ENCODE data around the gene ERGIC1. TPM values are rescaled to one million over a fixed set of nuclear protein-coding genes. Genes with fewer than 3 reads are reported as not detected.

ERGIC1 gene
- total and polyA plus RNA-seq, 2 of the 13 experiments (the other 11 are each of a cell fraction or from before 2014, with no cell fraction given): 78.5 to 184 TPM

DNA sequence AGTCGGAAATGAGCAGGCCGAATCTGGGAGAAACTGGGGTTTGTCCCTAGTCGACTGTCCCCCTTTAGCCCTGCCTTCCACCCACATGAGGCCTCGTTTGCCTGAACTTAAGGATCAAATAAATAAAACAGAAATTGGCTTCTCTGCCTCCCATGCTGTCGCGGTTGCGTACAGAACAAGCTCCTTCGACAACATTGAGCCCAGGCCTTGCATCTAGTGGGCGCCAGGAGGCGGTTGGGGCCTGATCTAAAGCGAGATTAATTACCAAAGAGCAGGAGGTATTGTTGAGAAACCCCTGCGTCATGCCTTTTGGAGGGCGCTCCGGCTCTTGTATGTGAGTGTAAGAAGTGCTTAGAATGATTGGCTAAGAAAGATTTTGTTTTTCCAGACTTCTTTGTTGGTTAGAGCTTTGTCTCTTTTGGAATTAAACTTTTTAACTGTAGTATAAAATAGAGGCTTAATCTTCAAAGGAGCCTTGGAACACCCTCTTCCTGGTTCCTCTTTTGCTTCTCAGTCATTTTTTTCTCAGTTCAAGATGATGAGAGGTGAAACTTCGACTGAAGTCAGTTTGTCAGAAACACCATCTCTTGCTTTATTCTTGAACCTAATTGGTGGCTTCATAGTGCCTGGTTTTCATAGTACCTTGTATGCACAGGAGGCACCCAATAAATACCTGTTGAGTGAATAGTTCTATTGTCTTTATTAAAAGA lies 150.3 kb downstream of the ERGIC1 start (continued):
- 0 out of 2 replicates have a peak, but pooled peaks have one; percentile 2 for TF ChIP-seq ZNF260 (CRISPR knock-in tag; IDR thresholded peaks at IDR 0.05; ENCODE audit: borderline replicate concordance, low read depth)
- TF ChIP-seq, protein P1, sequence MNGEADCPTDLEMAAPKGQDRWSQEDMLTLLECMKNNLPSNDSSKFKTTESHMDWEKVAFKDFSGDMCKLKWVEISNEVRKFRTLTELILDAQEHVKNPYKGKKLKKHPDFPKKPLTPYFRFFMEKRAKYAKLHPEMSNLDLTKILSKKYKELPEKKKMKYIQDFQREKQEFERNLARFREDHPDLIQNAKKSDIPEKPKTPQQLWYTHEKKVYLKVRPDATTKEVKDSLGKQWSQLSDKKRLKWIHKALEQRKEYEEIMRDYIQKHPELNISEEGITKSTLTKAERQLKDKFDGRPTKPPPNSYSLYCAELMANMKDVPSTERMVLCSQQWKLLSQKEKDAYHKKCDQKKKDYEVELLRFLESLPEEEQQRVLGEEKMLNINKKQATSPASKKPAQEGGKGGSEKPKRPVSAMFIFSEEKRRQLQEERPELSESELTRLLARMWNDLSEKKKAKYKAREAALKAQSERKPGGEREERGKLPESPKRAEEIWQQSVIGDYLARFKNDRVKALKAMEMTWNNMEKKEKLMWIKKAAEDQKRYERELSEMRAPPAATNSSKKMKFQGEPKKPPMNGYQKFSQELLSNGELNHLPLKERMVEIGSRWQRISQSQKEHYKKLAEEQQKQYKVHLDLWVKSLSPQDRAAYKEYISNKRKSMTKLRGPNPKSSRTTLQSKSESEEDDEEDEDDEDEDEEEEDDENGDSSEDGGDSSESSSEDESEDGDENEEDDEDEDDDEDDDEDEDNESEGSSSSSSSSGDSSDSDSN (CRISPR knock-in tag; IDR thresholded peaks at IDR 0.05): no peak
- no peak for TF ChIP-seq SOX5 (CRISPR knock-in tag; IDR thresholded peaks at IDR 0.05; ENCODE audit: borderline replicate concordance)
- TF ChIP-seq, protein P2, sequence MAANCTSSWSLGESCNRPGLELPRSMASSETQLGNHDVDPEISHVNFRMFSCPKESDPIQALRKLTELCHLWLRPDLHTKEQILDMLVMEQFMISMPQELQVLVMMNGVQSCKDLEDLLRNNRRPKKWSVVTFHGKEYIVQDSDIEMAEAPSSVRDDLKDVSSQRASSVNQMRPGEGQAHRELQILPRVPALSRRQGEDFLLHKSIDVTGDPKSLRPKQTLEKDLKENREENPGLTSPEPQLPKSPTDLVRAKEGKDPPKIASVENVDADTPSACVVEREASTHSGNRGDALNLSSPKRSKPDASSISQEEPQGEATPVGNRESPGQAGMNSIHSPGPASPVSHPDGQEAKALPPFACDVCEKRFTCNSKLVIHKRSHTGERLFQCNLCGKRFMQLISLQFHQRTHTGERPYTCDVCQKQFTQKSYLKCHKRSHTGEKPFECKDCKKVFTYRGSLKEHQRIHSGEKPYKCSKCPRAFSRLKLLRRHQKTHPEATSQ (CRISPR knock-in tag; IDR thresholded peaks at IDR 0.05; ENCODE audit: borderline replicate concordance): 0 out of 2 replicates have a peak, but pooled peaks have one; percentile 35
- TF ChIP-seq, protein P3, sequence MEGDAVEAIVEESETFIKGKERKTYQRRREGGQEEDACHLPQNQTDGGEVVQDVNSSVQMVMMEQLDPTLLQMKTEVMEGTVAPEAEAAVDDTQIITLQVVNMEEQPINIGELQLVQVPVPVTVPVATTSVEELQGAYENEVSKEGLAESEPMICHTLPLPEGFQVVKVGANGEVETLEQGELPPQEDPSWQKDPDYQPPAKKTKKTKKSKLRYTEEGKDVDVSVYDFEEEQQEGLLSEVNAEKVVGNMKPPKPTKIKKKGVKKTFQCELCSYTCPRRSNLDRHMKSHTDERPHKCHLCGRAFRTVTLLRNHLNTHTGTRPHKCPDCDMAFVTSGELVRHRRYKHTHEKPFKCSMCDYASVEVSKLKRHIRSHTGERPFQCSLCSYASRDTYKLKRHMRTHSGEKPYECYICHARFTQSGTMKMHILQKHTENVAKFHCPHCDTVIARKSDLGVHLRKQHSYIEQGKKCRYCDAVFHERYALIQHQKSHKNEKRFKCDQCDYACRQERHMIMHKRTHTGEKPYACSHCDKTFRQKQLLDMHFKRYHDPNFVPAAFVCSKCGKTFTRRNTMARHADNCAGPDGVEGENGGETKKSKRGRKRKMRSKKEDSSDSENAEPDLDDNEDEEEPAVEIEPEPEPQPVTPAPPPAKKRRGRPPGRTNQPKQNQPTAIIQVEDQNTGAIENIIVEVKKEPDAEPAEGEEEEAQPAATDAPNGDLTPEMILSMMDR (CRISPR knock-in tag; IDR thresholded peaks at IDR 0.05): peak; percentile 63
- TF ChIP-seq RARA (CRISPR knock-in tag; IDR thresholded peaks at IDR 0.05): no peak
- TF ChIP-seq, protein P4, sequence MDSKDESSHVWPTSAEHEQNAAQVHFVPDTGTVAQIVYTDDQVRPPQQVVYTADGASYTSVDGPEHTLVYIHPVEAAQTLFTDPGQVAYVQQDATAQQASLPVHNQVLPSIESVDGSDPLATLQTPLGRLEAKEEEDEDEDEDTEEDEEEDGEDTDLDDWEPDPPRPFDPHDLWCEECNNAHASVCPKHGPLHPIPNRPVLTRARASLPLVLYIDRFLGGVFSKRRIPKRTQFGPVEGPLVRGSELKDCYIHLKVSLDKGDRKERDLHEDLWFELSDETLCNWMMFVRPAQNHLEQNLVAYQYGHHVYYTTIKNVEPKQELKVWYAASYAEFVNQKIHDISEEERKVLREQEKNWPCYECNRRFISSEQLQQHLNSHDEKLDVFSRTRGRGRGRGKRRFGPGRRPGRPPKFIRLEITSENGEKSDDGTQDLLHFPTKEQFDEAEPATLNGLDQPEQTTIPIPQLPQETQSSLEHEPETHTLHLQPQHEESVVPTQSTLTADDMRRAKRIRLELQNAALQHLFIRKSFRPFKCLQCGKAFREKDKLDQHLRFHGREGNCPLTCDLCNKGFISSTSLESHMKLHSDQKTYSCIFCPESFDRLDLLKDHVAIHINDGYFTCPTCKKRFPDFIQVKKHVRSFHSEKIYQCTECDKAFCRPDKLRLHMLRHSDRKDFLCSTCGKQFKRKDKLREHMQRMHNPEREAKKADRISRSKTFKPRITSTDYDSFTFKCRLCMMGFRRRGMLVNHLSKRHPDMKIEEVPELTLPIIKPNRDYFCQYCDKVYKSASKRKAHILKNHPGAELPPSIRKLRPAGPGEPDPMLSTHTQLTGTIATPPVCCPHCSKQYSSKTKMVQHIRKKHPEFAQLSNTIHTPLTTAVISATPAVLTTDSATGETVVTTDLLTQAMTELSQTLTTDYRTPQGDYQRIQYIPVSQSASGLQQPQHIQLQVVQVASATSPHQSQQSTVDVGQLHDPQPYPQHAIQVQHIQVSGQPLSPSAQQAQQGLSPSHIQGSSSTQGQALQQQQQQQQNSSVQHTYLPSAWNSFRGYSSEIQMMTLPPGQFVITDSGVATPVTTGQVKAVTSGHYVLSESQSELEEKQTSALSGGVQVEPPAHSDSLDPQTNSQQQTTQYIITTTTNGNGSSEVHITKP (CRISPR knock-in tag; IDR thresholded peaks at IDR 0.05; ENCODE audit: low read depth): no peak
- no peak for TF ChIP-seq KDM2A (CRISPR knock-in tag; IDR thresholded peaks at IDR 0.05; ENCODE audit: borderline replicate concordance, low read depth)
- TF ChIP-seq, protein P5, sequence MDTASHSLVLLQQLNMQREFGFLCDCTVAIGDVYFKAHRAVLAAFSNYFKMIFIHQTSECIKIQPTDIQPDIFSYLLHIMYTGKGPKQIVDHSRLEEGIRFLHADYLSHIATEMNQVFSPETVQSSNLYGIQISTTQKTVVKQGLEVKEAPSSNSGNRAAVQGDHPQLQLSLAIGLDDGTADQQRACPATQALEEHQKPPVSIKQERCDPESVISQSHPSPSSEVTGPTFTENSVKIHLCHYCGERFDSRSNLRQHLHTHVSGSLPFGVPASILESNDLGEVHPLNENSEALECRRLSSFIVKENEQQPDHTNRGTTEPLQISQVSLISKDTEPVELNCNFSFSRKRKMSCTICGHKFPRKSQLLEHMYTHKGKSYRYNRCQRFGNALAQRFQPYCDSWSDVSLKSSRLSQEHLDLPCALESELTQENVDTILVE (CRISPR knock-in tag; IDR thresholded peaks at IDR 0.05): no peak
- TF ChIP-seq ZNF30 (CRISPR knock-in tag; IDR thresholded peaks at IDR 0.05): no peak
- TF ChIP-seq SPEN (CRISPR knock-in tag; IDR thresholded peaks at IDR 0.05; ENCODE audit: low read depth): no peak; the same call in none of the 2 replicates
- 0 out of 2 replicates have a peak, but pooled peaks have one; percentile 17 for TF ChIP-seq SNAPC2 (CRISPR knock-in tag; IDR thresholded peaks at IDR 0.05)
- no peak for TF ChIP-seq MAFK (conservative IDR thresholded peaks at IDR 0.05 in 1 of 2, IDR thresholded peaks at IDR 0.05 in 1 of 2; ENCODE audit: low read length in 2 of 2)
- TF ChIP-seq NFIB (CRISPR knock-in tag; IDR thresholded peaks at IDR 0.05; ENCODE audit: borderline replicate concordance): no peak
- TF ChIP-seq SIN3A (IDR thresholded peaks at IDR 0.05; ENCODE audit: borderline replicate concordance, low read depth, low read length): peak; percentile 85; the same call in 1 of the 2 replicates
- TF ChIP-seq XBP1 (CRISPR knock-in tag; IDR thresholded peaks at IDR 0.05): no peak
- no peak for TF ChIP-seq NCOR1 (IDR thresholded peaks at IDR 0.05; ENCODE audit: borderline replicate concordance, low read length)
- TF ChIP-seq ZFX (CRISPR knock-in tag; IDR thresholded peaks at IDR 0.05; ENCODE audit: low read depth): peak; percentile 59; the same call in 1 of the 2 replicates
